HepG2 (cell line): ENCODE measurements around the gene TOR4A. TPM values are rescaled to one million over a fixed set of nuclear protein-coding genes. Genes with fewer than 3 reads are reported as not detected.
A peak's percentile ranks its signal among the peaks of the same experiment; 100 is the strongest.

Source experiments
- AKAP8 ChIP-seq: sonication (generic); formaldehyde crosslinking; IDR thresholded peaks from 2 replicates; pipeline ENCODE4 v1.5.1; 2020; ENCODE audit warnings: mild to moderate bottlenecking, missing genetic modification reagents
- GLMP ChIP-seq: sonication (generic); formaldehyde crosslinking; IDR thresholded peaks from 2 replicates; pipeline ENCODE4 v1.9.0; 2021; ENCODE audit warnings: missing genetic modification reagents, mild to moderate bottlenecking, borderline replicate concordance
- HNF4G ChIP-seq, 2 experiments: sonication (generic) in 1 of 2; formaldehyde crosslinking in 1 of 2; IDR thresholded peaks; 2 replicates each; pipeline versions ENCODE4 v1.4.0 to v1.6.1; 2011 to 2020; ENCODE audit warnings: borderline replicate concordance in 2 of 2, low read depth in 2 of 2, mild to moderate bottlenecking in 2 of 2, low read length in 1 of 2, missing genetic modification reagents in 1 of 2, moderate library complexity in 1 of 2
- KDM5B ChIP-seq: sonication (generic); formaldehyde crosslinking; IDR thresholded peaks from 2 replicates; pipeline ENCODE4 v1.4.0; 2020; ENCODE audit warnings: missing genetic modification reagents, mild to moderate bottlenecking, borderline replicate concordance
- PHF8 ChIP-seq: sonication (generic); formaldehyde crosslinking; IDR thresholded peaks from 2 replicates; pipeline ENCODE4 v1.5.0; 2020; ENCODE audit warnings: missing genetic modification reagents
- SIN3B ChIP-seq: fragments of 150-350 bp; IDR thresholded peaks from 2 replicates; pipeline ENCODE4 v1.6.1; 2014; ENCODE audit warnings: low read length
- ZMYM3 ChIP-seq: sonication (generic); formaldehyde crosslinking; IDR thresholded peaks from 2 replicates; pipeline ENCODE4 v1.5.1; 2020; ENCODE audit warnings: mild to moderate bottlenecking, missing genetic modification reagents
- ZNF260 ChIP-seq: sonication (generic); formaldehyde crosslinking; IDR thresholded peaks from 2 replicates; pipeline ENCODE4 v1.4.0; 2020; ENCODE audit warnings: missing genetic modification reagents, low read depth, mild to moderate bottlenecking, borderline replicate concordance
- ZNF317 ChIP-seq: sonication (generic); formaldehyde crosslinking; IDR thresholded peaks from 2 replicates; pipeline ENCODE4 v1.5.0; 2020; ENCODE audit warnings: mild to moderate bottlenecking, missing genetic modification reagents
- ZNF503 ChIP-seq: sonication (generic); formaldehyde crosslinking; IDR thresholded peaks from 2 replicates; pipeline ENCODE4 v1.4.0; 2020; ENCODE audit warnings: missing genetic modification reagents
- ZNF562 ChIP-seq: sonication (generic); formaldehyde crosslinking; IDR thresholded peaks from 2 replicates; pipeline ENCODE4 v1.8.0; 2022; ENCODE audit warnings: missing genetic modification reagents, borderline replicate concordance
- ZNF564 ChIP-seq: sonication (generic); formaldehyde crosslinking; IDR thresholded peaks from 2 replicates; pipeline ENCODE4 v1.8.1; 2023; ENCODE audit warnings: mild to moderate bottlenecking, missing genetic modification reagents
- polyA plus RNA-seq, 8 experiments: library from polyadenylated mRNA; depleted of rRNA in 3 of 8; stranded (reverse) in 7 of 8; unstranded in 1 of 8; fragments of >200 nt; fragmentation: Illumina TruSeq in 4 of 8; extraction: Trizol in 4 of 8; gene quantifications; 2 replicates each; pipeline versions ENCODE4 v1.2.1 to v1.2.3, GENCODE V29; 2011 to 2016; ENCODE audit warnings: low read depth in 4 of 8, missing spikeins in 1 of 8, mixed read lengths in 1 of 8; ENCODE audit not compliant: insufficient read depth in 1 of 8
- total RNA-seq, 5 experiments: library from RNA; depleted of rRNA; stranded (reverse); fragments of >200 nt; fragmentation: Illumina TruSeq; extraction: Trizol; gene quantifications; 2 replicates each; pipeline ENCODE4 v1.2.3, GENCODE V29; 2016; ENCODE audit warnings: low read depth in 1 of 5
- TF ChIP-seq, protein P1 (sequence below), 2 experiments: sonication (generic) in 1 of 2; formaldehyde crosslinking in 1 of 2; IDR thresholded peaks; 2 replicates each; pipeline versions ENCODE4 v1.4.0 to v1.6.1; 2016 to 2020; ENCODE audit warnings: borderline replicate concordance in 1 of 2, low read depth in 1 of 2, mild to moderate bottlenecking in 1 of 2, missing genetic modification reagents in 1 of 2
- TF ChIP-seq, protein P2 (sequence below): sonication (generic); formaldehyde crosslinking; IDR thresholded peaks from 2 replicates; pipeline ENCODE4 v1.4.0; 2020; ENCODE audit warnings: missing genetic modification reagents, mild to moderate bottlenecking, borderline replicate concordance

TOR4A gene
- total and polyA plus RNA-seq, 2 of the 13 experiments (the other 11 are each of a cell fraction or from before 2014, with no cell fraction given) = 11.1 to 14.2 TPM

DNA sequence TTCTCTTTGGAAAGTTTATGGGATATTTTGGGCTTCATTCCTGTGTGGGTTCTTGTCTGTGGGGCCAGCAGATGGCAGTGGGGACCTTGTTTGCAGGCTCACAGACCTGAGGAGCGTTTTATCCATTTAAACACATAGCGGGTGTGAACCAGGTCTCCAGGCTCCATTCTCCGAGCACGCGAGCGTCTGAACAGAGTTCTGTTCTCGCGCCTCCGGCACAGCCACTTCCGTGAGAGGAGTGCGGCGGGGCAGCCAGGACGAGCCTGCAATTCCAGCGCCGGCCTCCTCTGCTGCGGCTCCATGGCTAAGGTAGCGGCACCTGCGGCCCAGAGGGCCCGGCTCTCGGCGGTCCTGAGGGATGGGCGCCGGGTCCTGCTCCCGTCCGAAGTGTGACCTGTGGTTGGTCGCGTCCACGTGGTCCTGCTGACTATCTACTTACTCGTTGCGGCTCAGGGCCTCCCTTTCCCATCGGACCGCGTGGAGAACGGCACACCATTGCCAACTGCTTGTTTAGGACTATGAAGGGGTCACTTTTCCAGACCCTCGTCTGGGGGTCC is 17.2 kb downstream of the TOR4A start (continued):
- TF ChIP-seq, protein P1, sequence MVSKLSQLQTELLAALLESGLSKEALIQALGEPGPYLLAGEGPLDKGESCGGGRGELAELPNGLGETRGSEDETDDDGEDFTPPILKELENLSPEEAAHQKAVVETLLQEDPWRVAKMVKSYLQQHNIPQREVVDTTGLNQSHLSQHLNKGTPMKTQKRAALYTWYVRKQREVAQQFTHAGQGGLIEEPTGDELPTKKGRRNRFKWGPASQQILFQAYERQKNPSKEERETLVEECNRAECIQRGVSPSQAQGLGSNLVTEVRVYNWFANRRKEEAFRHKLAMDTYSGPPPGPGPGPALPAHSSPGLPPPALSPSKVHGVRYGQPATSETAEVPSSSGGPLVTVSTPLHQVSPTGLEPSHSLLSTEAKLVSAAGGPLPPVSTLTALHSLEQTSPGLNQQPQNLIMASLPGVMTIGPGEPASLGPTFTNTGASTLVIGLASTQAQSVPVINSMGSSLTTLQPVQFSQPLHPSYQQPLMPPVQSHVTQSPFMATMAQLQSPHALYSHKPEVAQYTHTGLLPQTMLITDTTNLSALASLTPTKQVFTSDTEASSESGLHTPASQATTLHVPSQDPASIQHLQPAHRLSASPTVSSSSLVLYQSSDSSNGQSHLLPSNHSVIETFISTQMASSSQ (IDR thresholded peaks at IDR 0.05; ENCODE audit: low read depth) = no peak
- TF ChIP-seq, protein P1 (CRISPR knock-in tag; IDR thresholded peaks at IDR 0.05; ENCODE audit: borderline replicate concordance) = no peak
- TF ChIP-seq PHF8 (CRISPR knock-in tag) (peak; percentile 42; the same call in 1 of the 2 replicates), ZNF260 (CRISPR knock-in tag) (no peak), ZNF503 (CRISPR knock-in tag) (0 out of 2 replicates have a peak, but pooled peaks have one; percentile 26), ZNF317 (CRISPR knock-in tag) (no peak), ZNF562 (CRISPR knock-in tag) (no peak), SIN3B (no peak), ZMYM3 (CRISPR knock-in tag) (no peak), GLMP (CRISPR knock-in tag) (no peak), AKAP8 (CRISPR knock-in tag) (no peak), KDM5B (CRISPR knock-in tag) (peak; percentile 73; the same call in 1 of the 2 replicates), ZNF564 (CRISPR knock-in tag) (0 out of 2 replicates have a peak, but pooled peaks have one; percentile 36), HNF4G (IDR thresholded peaks at IDR 0.05; ENCODE audit: borderline replicate concordance, low read depth, low read length) (no peak), HNF4G (CRISPR knock-in tag; IDR thresholded peaks at IDR 0.05; ENCODE audit: borderline replicate concordance, low read depth) (no peak)
- TF ChIP-seq, protein P2, sequence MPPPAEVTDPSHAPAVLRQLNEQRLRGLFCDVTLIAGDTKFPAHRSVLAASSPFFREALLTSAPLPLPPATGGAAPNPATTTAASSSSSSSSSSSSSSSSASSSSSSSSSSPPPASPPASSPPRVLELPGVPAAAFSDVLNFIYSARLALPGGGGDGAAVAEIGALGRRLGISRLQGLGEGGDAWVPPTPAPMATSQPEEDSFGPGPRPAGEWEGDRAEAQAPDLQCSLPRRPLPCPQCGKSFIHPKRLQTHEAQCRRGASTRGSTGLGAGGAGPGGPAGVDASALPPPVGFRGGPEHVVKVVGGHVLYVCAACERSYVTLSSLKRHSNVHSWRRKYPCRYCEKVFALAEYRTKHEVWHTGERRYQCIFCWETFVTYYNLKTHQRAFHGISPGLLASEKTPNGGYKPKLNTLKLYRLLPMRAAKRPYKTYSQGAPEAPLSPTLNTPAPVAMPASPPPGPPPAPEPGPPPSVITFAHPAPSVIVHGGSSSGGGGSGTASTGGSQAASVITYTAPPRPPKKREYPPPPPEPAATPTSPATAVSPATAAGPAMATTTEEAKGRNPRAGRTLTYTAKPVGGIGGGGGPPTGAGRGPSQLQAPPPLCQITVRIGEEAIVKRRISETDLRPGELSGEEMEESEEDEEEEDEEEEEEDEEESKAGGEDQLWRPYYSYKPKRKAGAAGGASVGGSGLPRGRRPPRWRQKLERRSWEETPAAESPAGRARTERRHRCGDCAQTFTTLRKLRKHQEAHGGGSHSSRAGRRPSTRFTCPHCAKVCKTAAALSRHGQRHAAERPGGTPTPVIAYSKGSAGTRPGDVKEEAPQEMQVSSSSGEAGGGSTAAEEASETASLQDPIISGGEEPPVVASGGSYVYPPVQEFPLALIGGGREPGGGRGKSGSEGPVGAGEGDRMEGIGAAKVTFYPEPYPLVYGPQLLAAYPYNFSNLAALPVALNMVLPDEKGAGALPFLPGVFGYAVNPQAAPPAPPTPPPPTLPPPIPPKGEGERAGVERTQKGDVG (CRISPR knock-in tag) = peak; percentile 24; the same call in 1 of the 2 replicates
